ENCODE measurements around the gene OR6B2. TPM values are rescaled to one million over a fixed set of nuclear protein-coding genes. Genes with fewer than 3 reads are reported as not detected.
"Not testable (repeated sequence)": the region's sequence is repeated elsewhere in the genome, so short reads cannot be mapped to it uniquely, and the experiment has no call there.

The OR6B2 gene
- total RNA-seq, 2 donors from 2014 or later = not detected

DNA sequence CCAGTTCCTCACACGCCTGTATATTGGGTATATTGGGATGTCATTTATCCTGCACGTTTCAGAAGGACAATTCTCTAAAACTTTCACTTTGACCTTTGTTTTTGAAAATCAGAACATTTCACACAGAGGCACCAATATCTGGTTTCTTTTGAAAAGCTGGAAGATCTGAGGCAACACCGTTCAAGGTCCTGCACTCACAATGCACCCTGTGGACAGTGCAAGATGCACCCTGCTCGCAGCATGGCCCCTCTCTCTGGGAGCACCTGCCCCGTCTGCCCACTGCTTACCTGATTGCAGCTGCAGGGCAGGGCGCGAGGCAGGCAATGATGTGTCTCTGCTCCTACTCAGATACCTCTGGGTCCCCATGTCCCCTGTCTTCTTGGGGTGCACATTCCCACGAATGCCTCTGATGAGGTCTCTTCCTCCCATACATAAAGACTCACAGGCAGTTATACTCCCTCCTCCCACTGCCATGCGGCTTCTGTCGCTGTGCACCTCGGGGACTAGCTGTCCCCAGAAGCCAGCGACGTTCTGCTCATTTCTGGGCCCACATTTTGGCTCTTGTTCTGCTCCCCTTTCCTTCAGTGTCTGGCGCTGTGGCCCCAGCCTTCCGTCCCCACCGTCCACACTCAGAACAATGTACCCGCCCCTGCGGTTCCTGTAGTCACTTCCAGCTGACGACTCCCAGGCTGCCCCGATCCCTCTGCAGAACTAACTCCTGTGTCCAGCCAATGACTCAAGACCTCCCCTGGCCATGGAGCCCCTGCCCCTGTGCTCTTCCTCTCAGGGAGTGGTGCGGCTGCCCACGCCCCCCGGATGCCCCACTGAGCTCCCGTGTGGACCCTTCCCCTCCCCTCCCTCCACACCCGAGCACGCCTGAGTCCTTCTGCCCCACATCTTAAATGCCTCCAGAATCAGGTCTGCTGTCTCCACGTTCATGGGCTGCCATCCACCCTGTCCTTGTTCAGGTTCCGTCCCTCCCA lies 23.2 kb upstream of the OR6B2 start, which contains the start of gene OR6B3:
Gene OR6B3 (minus strand): TSS at position 349 of the 983 bp plus-strand sequence.
- no peak for DNase-seq

DNA sequence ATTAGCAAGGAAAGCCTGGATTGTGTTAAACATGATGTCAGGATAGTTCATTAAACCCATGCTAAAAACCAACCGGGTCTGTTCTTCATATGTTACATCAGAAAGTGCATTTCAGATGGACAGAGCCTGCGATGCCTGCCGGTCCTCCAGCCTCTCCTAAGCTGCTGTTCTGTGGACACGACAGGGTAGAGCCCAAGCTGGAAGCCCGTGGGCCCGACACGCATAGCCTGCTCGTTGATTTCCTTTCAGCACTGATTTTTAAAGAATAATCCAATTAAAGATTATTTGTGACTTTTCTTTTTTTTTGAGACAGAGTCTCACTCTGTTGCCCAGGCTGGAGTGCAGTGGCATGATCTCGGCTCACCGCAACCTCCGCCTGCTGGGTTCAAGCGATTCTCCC lies 22.3 kb upstream of the OR6B2 start:
- no peak overlapping the region for H3K4me3 Mint-ChIP-seq
- ATAC-seq (replicated peaks in 1 of 2) = no peak
- H3K27ac Mint-ChIP-seq = no peak overlapping the region
- H3K4me1 Mint-ChIP-seq (ENCODE audit: low read depth) = peaks cover 4% of the 10 kb centered on the region
- no peaks in the 10 kb centered on the region for H3K9me3 Mint-ChIP-seq
- DNase-seq = no peak
- H3K36me3 Mint-ChIP-seq (ENCODE audit: insufficient read depth in 2 of 2) = no peaks in the 10 kb centered on the region
- peaks cover 71% of the 10 kb centered on the region for H3K27me3 Mint-ChIP-seq (ENCODE audit: low read depth)

More for the DNA sequence above, 23.2 kb upstream of the OR6B2 start, which contains the start of gene OR6B3:
- H3K36me3 Mint-ChIP-seq (ENCODE audit: insufficient read depth in 2 of 2) = no peaks in the 10 kb centered on the region
- no peak within 1 kb of the TSS for H3K4me3 Mint-ChIP-seq
- H3K27me3 Mint-ChIP-seq (ENCODE audit: low read depth) = peaks cover 73% of the 10 kb centered on the region
- ATAC-seq (replicated peaks in 1 of 2) = no peak
- H3K4me1 Mint-ChIP-seq (ENCODE audit: low read depth) = peaks cover 4% of the 10 kb centered on the region
- H3K27ac Mint-ChIP-seq = no peak within 1 kb of the TSS
- no peaks in the 10 kb centered on the region for H3K9me3 Mint-ChIP-seq

GRCh38 chr2:240051697-240052096 lies 21.5 kb upstream of the OR6B2 start:
- no peak for ATAC-seq (replicated peaks in 1 of 2)
- peaks cover 4% of the 10 kb centered on the region for H3K4me1 Mint-ChIP-seq (ENCODE audit: low read depth)
- no peak overlapping the region for H3K4me3 Mint-ChIP-seq
- no peak for DNase-seq
- peaks cover 71% of the 10 kb centered on the region for H3K27me3 Mint-ChIP-seq (ENCODE audit: low read depth)
- H3K36me3 Mint-ChIP-seq (ENCODE audit: insufficient read depth in 2 of 2) = no peaks in the 10 kb centered on the region
- no peaks in the 10 kb centered on the region for H3K9me3 Mint-ChIP-seq
- H3K27ac Mint-ChIP-seq = no peak overlapping the region

GRCh38 chr2:240050278-240050677 lies 20.0 kb upstream of the OR6B2 start:
- peaks cover 2% of the 10 kb centered on the region for H3K4me1 Mint-ChIP-seq (ENCODE audit: low read depth)
- H3K4me3 Mint-ChIP-seq = no peak overlapping the region
- H3K27ac Mint-ChIP-seq = no peak overlapping the region
- H3K9me3 Mint-ChIP-seq = no peaks in the 10 kb centered on the region
- ATAC-seq (replicated peaks in 1 of 2) (no peak), DNase-seq (no peak)
- H3K36me3 Mint-ChIP-seq (ENCODE audit: insufficient read depth in 2 of 2) = no peaks in the 10 kb centered on the region
- peaks cover 57% of the 10 kb centered on the region for H3K27me3 Mint-ChIP-seq (ENCODE audit: low read depth)

DNA sequence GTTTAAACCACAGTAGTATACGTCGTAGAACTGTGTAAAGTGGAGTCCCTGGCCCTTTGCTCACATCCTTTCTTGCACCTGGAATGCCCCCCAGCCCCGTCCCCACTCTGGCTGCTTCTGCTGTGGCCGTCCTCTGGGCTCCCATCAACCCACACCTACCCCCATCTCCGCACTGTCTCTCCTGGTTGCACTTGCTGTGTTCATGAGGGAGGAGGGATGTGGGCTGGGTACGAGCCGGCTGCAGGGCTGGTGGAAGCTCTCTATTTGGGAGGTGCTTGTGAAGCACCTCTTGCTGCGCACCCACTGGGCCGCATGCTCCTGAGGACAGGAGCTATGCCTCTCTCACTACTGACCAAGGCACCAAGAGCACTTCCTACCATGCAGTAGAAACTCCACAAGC lies 18.0 kb upstream of the OR6B2 start:
- Mint-ChIP-seq H3K4me3 (no peak overlapping the region), H3K4me1 (ENCODE audit: low read depth) (no peaks in the 10 kb centered on the region), H3K9me3 (no peaks in the 10 kb centered on the region), H3K36me3 (ENCODE audit: insufficient read depth in 2 of 2) (no peaks in the 10 kb centered on the region), H3K27me3 (ENCODE audit: low read depth) (peaks cover 36% of the 10 kb centered on the region), H3K27ac (no peak overlapping the region)
- ATAC-seq (replicated peaks in 1 of 2) = no peak
- no peak for DNase-seq

DNA sequence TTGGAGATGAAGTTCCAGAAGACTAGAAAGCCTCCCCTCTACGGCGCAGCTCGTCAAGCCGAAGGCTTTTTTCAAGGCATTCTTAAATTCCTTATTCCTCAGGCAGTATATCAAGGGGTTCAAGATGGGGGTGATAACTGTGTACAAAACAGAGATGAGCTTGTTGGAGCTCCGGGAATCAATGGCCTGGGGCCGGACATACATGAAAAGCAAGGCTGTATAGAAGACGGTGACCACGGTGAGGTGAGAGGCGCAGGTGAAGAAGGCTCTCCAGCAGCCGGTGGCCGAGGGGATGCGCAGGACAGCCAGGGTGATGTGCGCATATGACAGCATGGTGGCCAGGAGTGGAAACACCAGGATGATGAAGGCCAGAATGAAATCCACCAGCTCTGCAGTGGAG lies 14.9 kb upstream of the OR6B2 start:
- H3K36me3 Mint-ChIP-seq (ENCODE audit: insufficient read depth in 2 of 2) = no peaks in the 10 kb centered on the region
- ATAC-seq (replicated peaks in 1 of 2) = no peak
- no peak for DNase-seq
- no peak overlapping the region for H3K4me3 Mint-ChIP-seq
- no peaks in the 10 kb centered on the region for H3K4me1 Mint-ChIP-seq (ENCODE audit: low read depth)
- no peak overlapping the region for H3K27ac Mint-ChIP-seq
- peaks cover 11% of the 10 kb centered on the region for H3K27me3 Mint-ChIP-seq (ENCODE audit: low read depth)
- H3K9me3 Mint-ChIP-seq = no peaks in the 10 kb centered on the region

DNA sequence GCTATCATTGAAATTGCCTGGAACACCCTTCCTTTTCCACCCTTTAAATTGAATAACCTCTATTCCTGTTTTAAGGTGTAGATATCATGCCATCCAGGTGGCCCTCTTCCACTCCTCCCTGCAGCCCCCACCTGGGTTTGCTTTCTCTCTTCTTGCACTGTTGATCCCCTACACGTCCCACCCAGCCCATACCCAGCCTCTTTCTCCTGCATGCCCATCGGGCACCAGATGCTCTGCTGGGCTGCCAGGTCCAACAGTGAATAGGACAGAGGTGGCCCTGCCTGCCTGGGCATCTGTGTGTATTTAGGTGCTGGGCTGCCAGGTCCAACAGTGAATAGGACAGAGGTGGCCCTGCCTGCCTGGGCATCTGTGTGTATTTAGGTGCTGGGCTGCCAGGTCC lies 13.9 kb upstream of the OR6B2 start:
- H3K9me3 Mint-ChIP-seq; DNase-seq; H3K36me3 Mint-ChIP-seq (ENCODE audit: insufficient read depth in 2 of 2); H3K27ac Mint-ChIP-seq; H3K4me3 Mint-ChIP-seq; H3K4me1 Mint-ChIP-seq (ENCODE audit: low read depth); H3K27me3 Mint-ChIP-seq (ENCODE audit: low read depth); ATAC-seq (replicated peaks in 1 of 2): not testable (repeated sequence)

DNA sequence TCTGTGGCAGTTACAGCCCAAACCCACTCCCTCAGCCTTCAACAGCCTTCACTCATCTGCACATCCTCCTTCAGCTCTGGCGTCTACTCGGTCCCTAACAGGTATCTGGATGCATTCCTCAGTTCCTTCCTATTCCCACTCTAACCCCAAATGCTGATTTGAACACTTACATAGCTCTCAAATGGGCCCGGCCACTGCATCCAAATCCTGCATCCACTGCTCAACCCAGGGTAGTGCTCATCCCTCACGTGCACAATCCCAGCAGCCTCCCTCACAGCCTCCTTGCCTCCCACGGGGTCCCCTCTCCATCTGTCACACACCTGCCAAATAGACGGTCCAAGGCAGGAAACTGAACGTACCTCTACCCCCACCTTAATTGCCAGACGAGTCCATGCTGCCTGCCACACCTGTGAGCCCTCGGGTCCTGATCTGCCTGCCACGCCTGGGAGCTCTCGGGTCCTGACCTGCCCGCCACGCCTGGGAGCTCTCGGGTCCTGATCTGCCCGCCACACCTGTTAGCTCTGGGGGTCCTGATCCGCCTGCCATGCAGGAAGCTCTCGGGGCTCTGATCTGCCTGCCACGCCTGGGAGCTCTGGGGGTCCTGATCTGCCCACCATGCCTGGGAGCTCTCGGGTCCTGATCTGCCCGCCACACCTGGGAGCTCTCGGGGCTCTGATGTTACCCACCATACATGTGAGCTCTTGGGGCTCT lies 13.2 kb upstream of the OR6B2 start:
- DNase-seq (no peak), ATAC-seq (replicated peaks in 1 of 2) (no peak)
- Mint-ChIP-seq H3K36me3 (ENCODE audit: insufficient read depth in 2 of 2) (no peaks in the 10 kb centered on the region), H3K27ac (no peak overlapping the region), H3K4me3 (no peak overlapping the region), H3K4me1 (ENCODE audit: low read depth) (no peaks in the 10 kb centered on the region), H3K27me3 (ENCODE audit: low read depth) (peaks cover 5% of the 10 kb centered on the region), H3K9me3 (no peaks in the 10 kb centered on the region)

DNA sequence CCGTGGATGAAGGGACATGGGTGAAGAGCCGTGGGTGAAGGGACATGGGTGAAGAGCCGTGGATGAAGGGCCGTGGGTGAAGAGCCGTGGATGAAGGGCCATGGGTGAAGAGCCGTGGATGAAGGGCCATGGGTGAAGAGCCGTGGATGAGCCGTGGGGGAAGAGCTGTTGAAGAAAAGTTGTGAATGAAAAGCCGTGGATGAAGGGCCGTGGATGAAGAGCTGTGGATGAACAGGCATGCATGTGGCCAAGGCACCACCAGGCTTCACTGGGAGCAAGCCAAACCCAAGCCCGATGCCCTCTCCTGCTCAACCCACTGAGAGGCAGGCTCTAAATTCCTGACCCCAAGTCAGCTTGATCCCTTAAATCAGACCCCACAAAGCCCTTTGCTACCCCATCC lies 12.5 kb upstream of the OR6B2 start:
- Mint-ChIP-seq H3K27me3 (ENCODE audit: low read depth) (no peaks in the 10 kb centered on the region), H3K4me1 (ENCODE audit: low read depth) (no peaks in the 10 kb centered on the region), H3K27ac (no peak overlapping the region), H3K9me3 (no peaks in the 10 kb centered on the region), H3K36me3 (ENCODE audit: insufficient read depth in 2 of 2) (no peaks in the 10 kb centered on the region), H3K4me3 (no peak overlapping the region)
- DNase-seq = no peak
- ATAC-seq (replicated peaks in 1 of 2) = no peak

DNA sequence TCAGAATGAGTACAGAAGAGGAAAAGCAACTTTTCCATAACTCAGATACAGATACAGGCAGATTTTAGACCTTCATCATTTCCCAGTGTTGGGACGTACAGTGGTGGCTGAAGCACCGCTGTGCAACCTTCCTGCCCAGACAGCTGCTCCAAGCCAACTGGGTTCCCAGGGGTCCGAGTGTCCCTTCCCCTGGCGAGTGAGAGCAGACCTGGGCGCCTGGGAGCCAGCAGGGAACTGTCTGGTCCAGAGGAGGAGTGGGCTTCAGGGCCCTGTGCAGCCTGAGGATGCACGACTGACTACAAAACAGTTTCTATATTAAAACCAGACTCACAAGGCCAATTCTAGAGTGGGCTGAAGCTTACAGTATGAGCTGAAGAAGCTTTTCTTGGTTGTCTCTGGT lies 11.1 kb upstream of the OR6B2 start:
- Mint-ChIP-seq H3K36me3 (ENCODE audit: insufficient read depth in 2 of 2) (no peaks in the 10 kb centered on the region), H3K27me3 (ENCODE audit: low read depth) (no peaks in the 10 kb centered on the region), H3K27ac (no peak overlapping the region), H3K9me3 (no peaks in the 10 kb centered on the region), H3K4me3 (no peak overlapping the region), H3K4me1 (ENCODE audit: low read depth) (no peaks in the 10 kb centered on the region)
- DNase-seq (no peak), ATAC-seq (replicated peaks in 1 of 2) (no peak)

GRCh38 chr2:240037358-240037757 lies 7.1 kb upstream of the OR6B2 start:
- Mint-ChIP-seq H3K36me3 (ENCODE audit: insufficient read depth in 2 of 2) (peaks cover 0 to 1% of the 10 kb centered on the region in 2 donors), H3K27me3 (ENCODE audit: low read depth) (peaks cover 23% of the 10 kb centered on the region), H3K9me3 (no peaks in the 10 kb centered on the region), H3K4me3 (no peak overlapping the region), H3K27ac (no peak overlapping the region), H3K4me1 (ENCODE audit: low read depth) (no peaks in the 10 kb centered on the region)
- ATAC-seq (replicated peaks in 1 of 2) (no peak), DNase-seq (no peak)

GRCh38 chr2:240033330-240033678 lies 3.1 kb upstream of the OR6B2 start:
- ATAC-seq (replicated peaks in 1 of 2) (no peak), DNase-seq (no peak)
- H3K4me1 Mint-ChIP-seq (ENCODE audit: low read depth) = no peaks in the 10 kb centered on the region
- no peaks in the 10 kb centered on the region for H3K9me3 Mint-ChIP-seq
- H3K27ac Mint-ChIP-seq = no peak overlapping the region
- H3K4me3 Mint-ChIP-seq = no peak overlapping the region
- peaks cover 0 to 1% of the 10 kb centered on the region in 2 donors for H3K36me3 Mint-ChIP-seq (ENCODE audit: insufficient read depth in 2 of 2)
- peaks cover 37% of the 10 kb centered on the region for H3K27me3 Mint-ChIP-seq (ENCODE audit: low read depth)

Data from activated T-cell treated with anti-CD3 and anti-CD28 coated beads, Interleukin-2, amount 50 U/mL, for 72 hours (primary cell).